AG04450 (cell line): Measurements from ENCODE around the gene SORCS3. TPM values are rescaled to one million over a fixed set of nuclear protein-coding genes. Genes with fewer than 3 reads are reported as not detected.

ENCODE experiments used
- CTCF ChIA-PET: fragments of 300-600, 350-600 bp; formaldehyde crosslinking; extraction: SDS; loops from one replicate; lab custom pipeline; 2022; ENCODE audit warnings: antibody characterized with exemption, inconsistent platforms; lab: Charles Lee
- POLR2A ChIA-PET: fragments of 350-600 bp; formaldehyde crosslinking; extraction: SDS; loops from one replicate; lab custom pipeline; 2021; ENCODE audit warnings: antibody characterized with exemption, inconsistent platforms; lab: Yijun Ruan, JAX
- DNase-seq: peaks from one replicate; pipeline ENCODE4 v3.0.0-alpha.2; 2011; ENCODE audit warnings: low read depth, low spot score
- H3K27ac ChIP-seq: one replicate; pipeline ENCODE4 v1.5.1; 2012; ENCODE audit warnings: low read depth, low read length, control low read depth
- H3K27me3 ChIP-seq: one replicate; pipeline ENCODE4 v1.6.0; 2012; ENCODE audit warnings: low read length; ENCODE audit not compliant: control insufficient read depth, insufficient read depth
- H3K4me3 ChIP-seq: 2 replicates; pipeline ENCODE4 v1.5.1; 2011; ENCODE audit warnings: mild to moderate bottlenecking, low read depth, low read length, control low read depth
- H3K9me3 ChIP-seq: 2 replicates; pipeline ENCODE4 v1.5.1; 2012; ENCODE audit warnings: low read length; ENCODE audit not compliant: control insufficient read depth, insufficient read depth
- CTCF ChIP-seq: IDR thresholded peaks from 2 replicates; pipeline ENCODE4 v1.5.1; 2011; ENCODE audit warnings: low read depth, low read length, control low read depth, inconsistent platforms
- polyA plus RNA-seq: library from polyadenylated mRNA; depleted of rRNA; stranded (reverse); fragments of >200 nt; gene quantifications from 2 replicates; pipeline ENCODE4 v1.2.3, GENCODE V29; 2011

Gene SORCS3
- polyA plus RNA-seq, 1 experiment: not detected

GRCh38 chr10:105171945-105172344 is 530.9 kb downstream of the SORCS3 start:
- ChIA-PET POLR2A (no interaction called here), CTCF (no interaction called here)
- Histone ChIP-seq H3K9me3 (peaks cover 19% of the 10 kb centered on the region), H3K27ac (no peak overlapping the region), H3K4me3 (no peak overlapping the region), H3K27me3 (no peaks in the 10 kb centered on the region)
- no peak for TF ChIP-seq CTCF
- no peak for DNase-seq

- DNase-seq: no peak
- Histone ChIP-seq H3K27me3 (no peaks in the 10 kb centered on the region), H3K27ac (no peak overlapping the region), H3K9me3 (peaks cover 13% of the 10 kb centered on the region), H3K4me3 (no peak overlapping the region)
- no peak for TF ChIP-seq CTCF
- POLR2A ChIA-PET: no interaction called here
- CTCF ChIA-PET: no interaction called here
Observed at GRCh38 chr10:105181626-105182025, 540.5 kb downstream of the SORCS3 start.

GRCh38 chr10:105183536-105183935 is 542.4 kb downstream of the SORCS3 start:
- CTCF ChIA-PET: no interaction called here
- H3K4me3 ChIP-seq: no peak overlapping the region
- no peak overlapping the region for H3K27ac ChIP-seq
- no peaks in the 10 kb centered on the region for H3K27me3 ChIP-seq
- no peak for DNase-seq
- POLR2A ChIA-PET: no interaction called here
- peaks cover 16% of the 10 kb centered on the region for H3K9me3 ChIP-seq
- TF ChIP-seq CTCF: no peak

GRCh38 chr10:105185161-105185560 is 544.1 kb downstream of the SORCS3 start:
- no peak for TF ChIP-seq CTCF

GRCh38 chr10:105187243-105187642 is 546.2 kb downstream of the SORCS3 start:
- no peak for DNase-seq
- Histone ChIP-seq H3K4me3 (no peak overlapping the region), H3K27me3 (no peaks in the 10 kb centered on the region), H3K27ac (no peak overlapping the region), H3K9me3 (peaks cover 18% of the 10 kb centered on the region)
- TF ChIP-seq CTCF: no peak
- ChIA-PET POLR2A (no interaction called here), CTCF (no interaction called here)

More at GRCh38 chr10:105185161-105185560, 544.1 kb downstream of the SORCS3 start:
- Histone ChIP-seq H3K27ac (no peak overlapping the region), H3K4me3 (no peak overlapping the region), H3K27me3 (no peaks in the 10 kb centered on the region), H3K9me3 (peaks cover 16% of the 10 kb centered on the region)
- ChIA-PET POLR2A (no interaction called here), CTCF (no interaction called here)
- DNase-seq: no peak
